Activated T-helper 2 cell treated with anti-CD3 and anti-CD28 coated beads, Interferon-gamma antibody, Interleukin-2, Interleukin-4, amounts not matched to agents 10 μg/mL and 5 μg/mL and 100 μg/mL, durations not matched to agents 14 hours and 24 hours and 36 hours (primary cell): ENCODE results near the gene RAB40B. TPM values are rescaled to one million over a fixed set of nuclear protein-coding genes. Genes with fewer than 3 reads are reported as not detected.

Experiments
- DNase-seq: peaks from one replicate; pipeline ENCODE4 v3.0.0; 2021; ENCODE audit warnings: low spot score
- H3K27ac Mint-ChIP-seq: one replicate; pipeline ENCODE4 v1.8.0; 2021; ENCODE audit warnings: mixed read lengths
- H3K27me3 Mint-ChIP-seq: one replicate; pipeline ENCODE4 v1.8.0; 2021; ENCODE audit warnings: low read depth, mixed read lengths
- H3K36me3 Mint-ChIP-seq: one replicate; pipeline ENCODE4 v1.8.0; 2021; ENCODE audit warnings: low read depth, mixed read lengths
- H3K4me1 Mint-ChIP-seq: one replicate; pipeline ENCODE4 v1.8.0; 2021; ENCODE audit warnings: low read depth, mixed read lengths
- H3K4me3 Mint-ChIP-seq: one replicate; pipeline ENCODE4 v1.8.0; 2021; ENCODE audit warnings: low read depth, mild to moderate bottlenecking, moderate library complexity, mixed read lengths
- H3K9me3 Mint-ChIP-seq: one replicate; pipeline ENCODE4 v1.8.0; 2021; ENCODE audit warnings: mixed read lengths
- intact Hi-C: fragments of 100-400 bp; cut with micrococcal nuclease; formaldehyde crosslinking; loops from one replicate; pipeline ENCODE4 v1.15.1; 2023
- total RNA-seq: library from RNA; stranded (reverse); gene quantifications from 2 replicates; pipeline ENCODE4 v1.2.3, GENCODE V29; 2022

RAB40B gene
- total RNA-seq, 1 donor from 2014 or later = 4.8 TPM

- Mint-ChIP-seq H3K27me3 (peaks cover 4% of the 10 kb centered on the region), H3K9me3 (peaks cover 19% of the 10 kb centered on the region), H3K36me3 (peaks cover 11% of the 10 kb centered on the region), H3K4me3 (no peak overlapping the region), H3K4me1 (peaks cover 12% of the 10 kb centered on the region), H3K27ac (no peak overlapping the region)
- DNase-seq = no peak
- intact Hi-C loops = no loop called here
Measured at GRCh38 chr17:82693168-82693867, 5.2 kb downstream of the RAB40B start.

GRCh38 chr17:82692268-82692667 is 6.2 kb downstream of the RAB40B start:
- Mint-ChIP-seq H3K4me1 (peaks cover 11% of the 10 kb centered on the region), H3K36me3 (peaks cover 11% of the 10 kb centered on the region), H3K9me3 (peaks cover 19% of the 10 kb centered on the region), H3K27me3 (peaks cover 3% of the 10 kb centered on the region), H3K27ac (no peak overlapping the region), H3K4me3 (no peak overlapping the region)
- intact Hi-C loops = no loop called here
- DNase-seq = no peak

- Mint-ChIP-seq H3K27me3 (no peaks in the 10 kb centered on the region), H3K27ac (no peak overlapping the region), H3K9me3 (peaks cover 19% of the 10 kb centered on the region), H3K4me3 (no peak overlapping the region), H3K36me3 (peaks cover 11% of the 10 kb centered on the region), H3K4me1 (peaks cover 10% of the 10 kb centered on the region)
- DNase-seq = no peak
- intact Hi-C loops = no loop called here
Measured at GRCh38 chr17:82691714-82692113, 6.8 kb downstream of the RAB40B start.

GRCh38 chr17:82690786-82691489 is 7.6 kb downstream of the RAB40B start:
- H3K27me3 Mint-ChIP-seq = no peaks in the 10 kb centered on the region
- intact Hi-C loops = no loop called here
- peak overlapping the region; percentile 8 for H3K27ac Mint-ChIP-seq
- H3K9me3 Mint-ChIP-seq = peaks cover 15% of the 10 kb centered on the region
- no peak for DNase-seq
- H3K36me3 Mint-ChIP-seq = peaks cover 11% of the 10 kb centered on the region
- no peak overlapping the region for H3K4me3 Mint-ChIP-seq
- peaks cover 10% of the 10 kb centered on the region for H3K4me1 Mint-ChIP-seq

- H3K9me3 Mint-ChIP-seq = peaks cover 5% of the 10 kb centered on the region
- peaks cover 10% of the 10 kb centered on the region for H3K4me1 Mint-ChIP-seq
- no peak overlapping the region for H3K4me3 Mint-ChIP-seq
- intact Hi-C loops = no loop called here
- H3K36me3 Mint-ChIP-seq = peaks cover 4% of the 10 kb centered on the region
- DNase-seq = no peak
- H3K27me3 Mint-ChIP-seq = no peaks in the 10 kb centered on the region
- no peak overlapping the region for H3K27ac Mint-ChIP-seq
Measured at GRCh38 chr17:82689077-82689476, 9.4 kb downstream of the RAB40B start.

- intact Hi-C loops = no loop called here
- Mint-ChIP-seq H3K9me3 (no peaks in the 10 kb centered on the region), H3K4me3 (no peak overlapping the region), H3K27ac (no peak overlapping the region), H3K4me1 (peaks cover 10% of the 10 kb centered on the region), H3K27me3 (no peaks in the 10 kb centered on the region), H3K36me3 (peaks cover 4% of the 10 kb centered on the region)
- no peak for DNase-seq
Measured at GRCh38 chr17:82687871-82688270, 10.6 kb downstream of the RAB40B start.

GRCh38 chr17:82687375-82687861 is 11.1 kb downstream of the RAB40B start:
- intact Hi-C loops = no loop called here
- Mint-ChIP-seq H3K9me3 (no peaks in the 10 kb centered on the region), H3K27ac (no peak overlapping the region), H3K36me3 (peaks cover 4% of the 10 kb centered on the region), H3K4me3 (no peak overlapping the region), H3K27me3 (no peaks in the 10 kb centered on the region), H3K4me1 (peaks cover 8% of the 10 kb centered on the region)
- no peak for DNase-seq

- no peak for DNase-seq
- Mint-ChIP-seq H3K9me3 (peaks cover 7% of the 10 kb centered on the region), H3K36me3 (peaks cover 3% of the 10 kb centered on the region), H3K4me1 (peaks cover 6% of the 10 kb centered on the region), H3K4me3 (no peak overlapping the region), H3K27me3 (no peaks in the 10 kb centered on the region), H3K27ac (no peak overlapping the region)
- intact Hi-C loops = no loop called here
Measured at GRCh38 chr17:82686366-82687324, 11.9 kb downstream of the RAB40B start.

- Mint-ChIP-seq H3K9me3 (peaks cover 9% of the 10 kb centered on the region), H3K4me1 (peaks cover 2% of the 10 kb centered on the region), H3K36me3 (no peaks in the 10 kb centered on the region), H3K4me3 (no peak overlapping the region), H3K27ac (no peak overlapping the region), H3K27me3 (no peaks in the 10 kb centered on the region)
- intact Hi-C loops = no loop called here
- no peak for DNase-seq
Measured at GRCh38 chr17:82685291-82685690, 13.2 kb downstream of the RAB40B start.

- peaks cover 9% of the 10 kb centered on the region for H3K9me3 Mint-ChIP-seq
- H3K4me1 Mint-ChIP-seq = no peaks in the 10 kb centered on the region
- H3K36me3 Mint-ChIP-seq = no peaks in the 10 kb centered on the region
- intact Hi-C loops = no loop called here
- no peak overlapping the region for H3K27ac Mint-ChIP-seq
- no peaks in the 10 kb centered on the region for H3K27me3 Mint-ChIP-seq
- no peak for DNase-seq
- H3K4me3 Mint-ChIP-seq = no peak overlapping the region
Measured at GRCh38 chr17:82684228-82684841, 14.2 kb downstream of the RAB40B start.

GRCh38 chr17:82683534-82683933 is 15.0 kb downstream of the RAB40B start:
- Mint-ChIP-seq H3K4me1 (no peaks in the 10 kb centered on the region), H3K9me3 (peaks cover 9% of the 10 kb centered on the region), H3K27ac (no peak overlapping the region), H3K4me3 (no peak overlapping the region), H3K36me3 (no peaks in the 10 kb centered on the region), H3K27me3 (no peaks in the 10 kb centered on the region)
- intact Hi-C loops = no loop called here
- DNase-seq = no peak

GRCh38 chr17:82681547-82681946 is 17.0 kb downstream of the RAB40B start:
- no peak overlapping the region for H3K4me3 Mint-ChIP-seq
- peaks cover 9% of the 10 kb centered on the region for H3K9me3 Mint-ChIP-seq
- no peaks in the 10 kb centered on the region for H3K27me3 Mint-ChIP-seq
- intact Hi-C loops = no loop called here
- H3K36me3 Mint-ChIP-seq = no peaks in the 10 kb centered on the region
- no peak overlapping the region for H3K27ac Mint-ChIP-seq
- DNase-seq = no peak
- no peaks in the 10 kb centered on the region for H3K4me1 Mint-ChIP-seq
